Liver (tissue), 9 donors: ENCODE results near the gene HLCS. TPM values are rescaled to one million over a fixed set of nuclear protein-coding genes. Genes with fewer than 3 reads are reported as not detected.

Source experiments
- DNase-seq: peaks from one replicate; pipeline ENCODE4 v3.0.0-alpha.2; 2017; ENCODE audit warnings: low spot score
- H3K27ac ChIP-seq, 2 donors: one replicate each; pipeline ENCODE4 v1.7.0; 2013; ENCODE audit warnings: inconsistent platforms in 2 of 2, low read length in 2 of 2, control low read depth in 1 of 2, low read depth in 1 of 2, mild to moderate bottlenecking in 1 of 2
- H3K27me3 ChIP-seq, 4 donors: one replicate each; pipeline versions ENCODE4 v1.6.1 to v1.7.0; 2013; ENCODE audit warnings: low read length in 3 of 4, inconsistent platforms in 1 of 4, mild to moderate bottlenecking in 1 of 4, moderate library complexity in 1 of 4; ENCODE audit not compliant: control insufficient read depth in 4 of 4, insufficient read depth in 4 of 4
- H3K36me3 ChIP-seq, 4 donors: one replicate each; pipeline versions ENCODE4 v1.6.1 to v1.7.0; 2013; ENCODE audit warnings: low read length in 3 of 4, mild to moderate bottlenecking in 3 of 4, low read depth in 1 of 4, moderate library complexity in 1 of 4; ENCODE audit not compliant: control insufficient read depth in 4 of 4, insufficient read depth in 3 of 4
- H3K4me1 ChIP-seq, 4 donors: one replicate each; pipeline versions ENCODE4 v1.6.1 to v1.7.0; 2013; ENCODE audit warnings: low read length in 3 of 4, mild to moderate bottlenecking in 3 of 4, moderate library complexity in 1 of 4; ENCODE audit not compliant: control insufficient read depth in 4 of 4, insufficient read depth in 4 of 4
- H3K4me3 ChIP-seq, 3 donors: one replicate each; pipeline versions ENCODE4 v1.6.1 to v1.7.0; 2013; ENCODE audit warnings: low read length in 3 of 3, control low read depth in 1 of 3, low read depth in 1 of 3, mild to moderate bottlenecking in 1 of 3
- H3K9ac ChIP-seq, 2 donors: one replicate each; pipeline ENCODE4 v1.7.0; 2013; ENCODE audit warnings: low read length in 2 of 2, mild to moderate bottlenecking in 2 of 2, moderate library complexity in 2 of 2, control low read depth in 1 of 2, low read depth in 1 of 2
- H3K9me3 ChIP-seq, 4 donors: one replicate each; pipeline versions ENCODE4 v1.6.1 to v1.7.0; 2013; ENCODE audit warnings: low read length in 3 of 4; ENCODE audit not compliant: control insufficient read depth in 4 of 4
- CTCF ChIP-seq: fragments of 150-350 bp; IDR thresholded peaks from 2 replicates; pipeline ENCODE4 v1.5.1; 2017; ENCODE audit warnings: improper control_type of control experiment, low read depth, low read length; ENCODE audit not compliant: missing input control
- EGR1 ChIP-seq, 2 donors: IDR thresholded peaks; 2 replicates each; pipeline ENCODE4 v1.6.1; 2016 to 2018; ENCODE audit warnings: antibody characterized with exemption in 2 of 2, low read depth in 2 of 2
- FOXA1 ChIP-seq: IDR thresholded peaks from 2 replicates; pipeline ENCODE4 v1.6.1; 2016; ENCODE audit warnings: antibody characterized with exemption
- FOXA2 ChIP-seq: IDR thresholded peaks from 2 replicates; pipeline ENCODE4 v1.6.1; 2016; ENCODE audit warnings: antibody characterized with exemption
- GABPA ChIP-seq, 2 donors: IDR thresholded peaks in 1 of 2; conservative IDR thresholded peaks in 1 of 2; 2 replicates each; pipeline ENCODE4 v1.6.1; 2016; ENCODE audit warnings: antibody characterized with exemption in 2 of 2, mild to moderate bottlenecking in 1 of 2, moderate library complexity in 1 of 2
- HNF4A ChIP-seq, 2 donors: conservative IDR thresholded peaks; 2 replicates each; pipeline ENCODE4 v1.6.1; 2016; ENCODE audit warnings: antibody characterized with exemption in 2 of 2, mild to moderate bottlenecking in 2 of 2
- HNF4G ChIP-seq: IDR thresholded peaks from 2 replicates; pipeline ENCODE4 v1.6.1; 2016; ENCODE audit warnings: antibody characterized with exemption
- JUND ChIP-seq, 2 donors: IDR thresholded peaks; 2 replicates each; pipeline ENCODE4 v1.6.1; 2016; ENCODE audit warnings: antibody characterized with exemption in 2 of 2
- MAX ChIP-seq: IDR thresholded peaks from 2 replicates; pipeline ENCODE4 v1.6.1; 2016; ENCODE audit warnings: antibody characterized with exemption
- NR2F2 ChIP-seq: IDR thresholded peaks from 2 replicates; pipeline ENCODE4 v1.6.1; 2016; ENCODE audit warnings: antibody characterized with exemption
- RAD21 ChIP-seq, 2 donors: IDR thresholded peaks; 2 replicates each; pipeline ENCODE4 v1.6.1; 2016; ENCODE audit warnings: antibody characterized with exemption in 2 of 2, mild to moderate bottlenecking in 2 of 2
- RXRA ChIP-seq, 2 donors: IDR thresholded peaks; 2 replicates each; pipeline ENCODE4 v1.6.1; 2017 to 2018; ENCODE audit warnings: antibody characterized with exemption in 2 of 2, mild to moderate bottlenecking in 1 of 2
- SP1 ChIP-seq: IDR thresholded peaks from 2 replicates; pipeline ENCODE4 v1.6.1; 2018; ENCODE audit warnings: antibody characterized with exemption, mild to moderate bottlenecking
- TAF1 ChIP-seq: conservative IDR thresholded peaks from 2 replicates; pipeline ENCODE4 v1.6.1; 2016; ENCODE audit warnings: antibody characterized with exemption, mild to moderate bottlenecking
- YY1 ChIP-seq: IDR thresholded peaks from 2 replicates; pipeline ENCODE4 v1.6.1; 2016; ENCODE audit warnings: antibody characterized with exemption, mild to moderate bottlenecking
- WGBS: extraction: QIAGEN DNeasy Blood & Tissue Kit; methylation state at CpG from one replicate; pipeline ENCODE4 v1.1.7; 2013; 5-methylcytosine and 5-hydroxymethylcytosine counted together
- polyA plus RNA-seq, 2 donors: library from polyadenylated mRNA; stranded (reverse) in 1 of 2; unstranded in 1 of 2; fragments of 200-250 nt in 1 of 2; fragments of >200 nt in 1 of 2; fragmentation: Nextera tagmentation in 1 of 2; extraction: Ambion mirVana in 1 of 2; gene quantifications; one replicate each; pipeline versions ENCODE4 v1.2.1 to v1.2.3, GENCODE V29; 2013 to 2015
- total RNA-seq, 2 donors: library from RNA; depleted of rRNA; stranded (reverse); fragments of >200 nt; gene quantifications; one replicate each; pipeline ENCODE4 v1.2.3, GENCODE V29; 2014
- TF ChIP-seq, protein P1 (sequence below): IDR thresholded peaks from 2 replicates; pipeline ENCODE4 v1.6.1; 2016; ENCODE audit warnings: antibody characterized with exemption
- TF ChIP-seq, protein P2 (sequence below): IDR thresholded peaks from 2 replicates; pipeline ENCODE4 v1.6.1; 2016; ENCODE audit warnings: antibody characterized with exemption
- TF ChIP-seq, protein P3 (sequence below): IDR thresholded peaks from 2 replicates; pipeline ENCODE4 v1.6.1; 2016; ENCODE audit warnings: antibody characterized with exemption, mild to moderate bottlenecking
- donor health status: healthy.
- donor health status: healthy.
- donor health status: healthy.
- donor health status: healthy.
- donor health status: healthy.

The HLCS gene
- total and polyA plus RNA-seq, 4 donors = 6.6 to 22.5 (median 8.3) TPM

DNA sequence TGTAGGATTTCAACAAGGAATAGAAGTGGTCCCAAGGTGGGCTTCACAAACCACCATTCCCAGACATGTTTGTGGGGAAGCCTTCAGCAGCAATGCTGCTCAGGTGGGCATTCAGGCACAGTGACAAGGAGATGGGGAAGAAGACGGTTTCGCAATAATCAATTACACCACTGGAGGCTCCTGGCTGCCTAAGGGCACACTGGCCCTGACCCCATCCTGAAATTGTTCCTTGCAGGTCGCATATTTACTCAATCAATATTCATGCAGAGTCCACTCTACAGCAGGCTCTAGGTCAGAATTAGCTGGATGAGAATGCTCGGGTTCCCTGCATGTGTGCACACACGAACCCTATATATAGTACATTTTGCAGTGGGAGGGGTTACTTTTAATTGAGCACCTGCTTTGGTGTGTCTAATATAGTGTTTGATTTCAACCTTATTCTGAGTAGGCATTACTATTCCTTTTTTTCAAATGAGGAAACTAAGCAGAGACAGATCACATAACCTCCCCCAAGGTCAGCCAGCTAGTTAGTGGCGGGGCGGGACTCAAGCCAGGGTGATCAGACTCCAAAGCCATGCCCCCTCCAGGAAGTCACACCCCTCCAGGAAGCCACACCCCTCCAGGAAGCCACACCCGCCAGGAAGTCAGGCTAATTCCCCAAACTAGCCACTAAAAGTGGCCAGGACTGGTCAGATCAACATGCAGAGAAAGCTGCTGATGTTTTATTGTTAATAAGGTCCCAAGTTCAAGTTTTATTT is 106.5 kb downstream of the HLCS start:
- H3K4me3 ChIP-seq = peak overlapping the region in 1 of 3 donors; percentile 12
- H3K27me3 ChIP-seq = no peaks in the 10 kb centered on the region
- 26% methylated on average over 8 of the region's 8 CpGs for WGBS
- no peak overlapping the region for H3K9ac ChIP-seq
- TF ChIP-seq GABPA (IDR thresholded peaks at IDR 0.05 in 1 of 2, conservative IDR thresholded peaks at IDR 0.05 in 1 of 2) = peak; percentile 35 to 84
- TF ChIP-seq CTCF = no peak
- TF ChIP-seq TAF1 = peak; percentile 46
- TF ChIP-seq HNF4G = peak; percentile 52
- TF ChIP-seq EGR1 (IDR thresholded peaks at IDR 0.05; ENCODE audit: low read depth in 2 of 2) = peak; percentile 6 to 73
- TF ChIP-seq, protein P1, sequence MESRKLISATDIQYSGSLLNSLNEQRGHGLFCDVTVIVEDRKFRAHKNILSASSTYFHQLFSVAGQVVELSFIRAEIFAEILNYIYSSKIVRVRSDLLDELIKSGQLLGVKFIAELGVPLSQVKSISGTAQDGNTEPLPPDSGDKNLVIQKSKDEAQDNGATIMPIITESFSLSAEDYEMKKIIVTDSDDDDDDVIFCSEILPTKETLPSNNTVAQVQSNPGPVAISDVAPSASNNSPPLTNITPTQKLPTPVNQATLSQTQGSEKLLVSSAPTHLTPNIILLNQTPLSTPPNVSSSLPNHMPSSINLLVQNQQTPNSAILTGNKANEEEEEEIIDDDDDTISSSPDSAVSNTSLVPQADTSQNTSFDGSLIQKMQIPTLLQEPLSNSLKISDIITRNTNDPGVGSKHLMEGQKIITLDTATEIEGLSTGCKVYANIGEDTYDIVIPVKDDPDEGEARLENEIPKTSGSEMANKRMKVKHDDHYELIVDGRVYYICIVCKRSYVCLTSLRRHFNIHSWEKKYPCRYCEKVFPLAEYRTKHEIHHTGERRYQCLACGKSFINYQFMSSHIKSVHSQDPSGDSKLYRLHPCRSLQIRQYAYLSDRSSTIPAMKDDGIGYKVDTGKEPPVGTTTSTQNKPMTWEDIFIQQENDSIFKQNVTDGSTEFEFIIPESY = peak; percentile 66
- peak; percentile 71 to 91 for TF ChIP-seq RXRA (IDR thresholded peaks at IDR 0.05)
- TF ChIP-seq HNF4A (conservative IDR thresholded peaks at IDR 0.05) = peak; percentile 58 to 86
- peak; percentile 65 for TF ChIP-seq NR2F2
- TF ChIP-seq YY1 = peak; percentile 61
- TF ChIP-seq MAX = peak; percentile 71
- TF ChIP-seq, protein P2, sequence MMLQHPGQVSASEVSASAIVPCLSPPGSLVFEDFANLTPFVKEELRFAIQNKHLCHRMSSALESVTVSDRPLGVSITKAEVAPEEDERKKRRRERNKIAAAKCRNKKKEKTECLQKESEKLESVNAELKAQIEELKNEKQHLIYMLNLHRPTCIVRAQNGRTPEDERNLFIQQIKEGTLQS = peak; percentile 15
- TF ChIP-seq FOXA2 = peak; percentile 37
- peak; percentile 85 for TF ChIP-seq SP1
- TF ChIP-seq JUND (IDR thresholded peaks at IDR 0.05) = peak in 1 of 2 donors; percentile 26
- peak in 1 of 2 donors; percentile 24 for TF ChIP-seq RAD21 (IDR thresholded peaks at IDR 0.05)
- TF ChIP-seq, protein P3, sequence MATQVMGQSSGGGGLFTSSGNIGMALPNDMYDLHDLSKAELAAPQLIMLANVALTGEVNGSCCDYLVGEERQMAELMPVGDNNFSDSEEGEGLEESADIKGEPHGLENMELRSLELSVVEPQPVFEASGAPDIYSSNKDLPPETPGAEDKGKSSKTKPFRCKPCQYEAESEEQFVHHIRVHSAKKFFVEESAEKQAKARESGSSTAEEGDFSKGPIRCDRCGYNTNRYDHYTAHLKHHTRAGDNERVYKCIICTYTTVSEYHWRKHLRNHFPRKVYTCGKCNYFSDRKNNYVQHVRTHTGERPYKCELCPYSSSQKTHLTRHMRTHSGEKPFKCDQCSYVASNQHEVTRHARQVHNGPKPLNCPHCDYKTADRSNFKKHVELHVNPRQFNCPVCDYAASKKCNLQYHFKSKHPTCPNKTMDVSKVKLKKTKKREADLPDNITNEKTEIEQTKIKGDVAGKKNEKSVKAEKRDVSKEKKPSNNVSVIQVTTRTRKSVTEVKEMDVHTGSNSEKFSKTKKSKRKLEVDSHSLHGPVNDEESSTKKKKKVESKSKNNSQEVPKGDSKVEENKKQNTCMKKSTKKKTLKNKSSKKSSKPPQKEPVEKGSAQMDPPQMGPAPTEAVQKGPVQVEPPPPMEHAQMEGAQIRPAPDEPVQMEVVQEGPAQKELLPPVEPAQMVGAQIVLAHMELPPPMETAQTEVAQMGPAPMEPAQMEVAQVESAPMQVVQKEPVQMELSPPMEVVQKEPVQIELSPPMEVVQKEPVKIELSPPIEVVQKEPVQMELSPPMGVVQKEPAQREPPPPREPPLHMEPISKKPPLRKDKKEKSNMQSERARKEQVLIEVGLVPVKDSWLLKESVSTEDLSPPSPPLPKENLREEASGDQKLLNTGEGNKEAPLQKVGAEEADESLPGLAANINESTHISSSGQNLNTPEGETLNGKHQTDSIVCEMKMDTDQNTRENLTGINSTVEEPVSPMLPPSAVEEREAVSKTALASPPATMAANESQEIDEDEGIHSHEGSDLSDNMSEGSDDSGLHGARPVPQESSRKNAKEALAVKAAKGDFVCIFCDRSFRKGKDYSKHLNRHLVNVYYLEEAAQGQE = peak; percentile 33
- TF ChIP-seq FOXA1 = no peak
- H3K36me3 ChIP-seq = no peaks in the 10 kb centered on the region
- H3K9me3 ChIP-seq = no peaks in the 10 kb centered on the region
- peak overlapping the region; percentile 79 to 89 for H3K27ac ChIP-seq
- peaks cover 14 to 47% (median 32%) of the 10 kb centered on the region in 4 donors for H3K4me1 ChIP-seq
- peak; percentile 88 for DNase-seq
